HG02642 (cell line): Measurements from ENCODE around the gene HOXD12.

ENCODE experiments used
- ATAC-seq: cut with Tn5 transposase; IDR thresholded peaks from one replicate; pipeline ENCODE4 v1.9.1; 2021; ENCODE audit warnings: mild to moderate bottlenecking; ENCODE audit not compliant: unreplicated experiment, poor library complexity

HOXD12 gene, protein sequence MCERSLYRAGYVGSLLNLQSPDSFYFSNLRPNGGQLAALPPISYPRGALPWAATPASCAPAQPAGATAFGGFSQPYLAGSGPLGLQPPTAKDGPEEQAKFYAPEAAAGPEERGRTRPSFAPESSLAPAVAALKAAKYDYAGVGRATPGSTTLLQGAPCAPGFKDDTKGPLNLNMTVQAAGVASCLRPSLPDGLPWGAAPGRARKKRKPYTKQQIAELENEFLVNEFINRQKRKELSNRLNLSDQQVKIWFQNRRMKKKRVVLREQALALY

DNA sequence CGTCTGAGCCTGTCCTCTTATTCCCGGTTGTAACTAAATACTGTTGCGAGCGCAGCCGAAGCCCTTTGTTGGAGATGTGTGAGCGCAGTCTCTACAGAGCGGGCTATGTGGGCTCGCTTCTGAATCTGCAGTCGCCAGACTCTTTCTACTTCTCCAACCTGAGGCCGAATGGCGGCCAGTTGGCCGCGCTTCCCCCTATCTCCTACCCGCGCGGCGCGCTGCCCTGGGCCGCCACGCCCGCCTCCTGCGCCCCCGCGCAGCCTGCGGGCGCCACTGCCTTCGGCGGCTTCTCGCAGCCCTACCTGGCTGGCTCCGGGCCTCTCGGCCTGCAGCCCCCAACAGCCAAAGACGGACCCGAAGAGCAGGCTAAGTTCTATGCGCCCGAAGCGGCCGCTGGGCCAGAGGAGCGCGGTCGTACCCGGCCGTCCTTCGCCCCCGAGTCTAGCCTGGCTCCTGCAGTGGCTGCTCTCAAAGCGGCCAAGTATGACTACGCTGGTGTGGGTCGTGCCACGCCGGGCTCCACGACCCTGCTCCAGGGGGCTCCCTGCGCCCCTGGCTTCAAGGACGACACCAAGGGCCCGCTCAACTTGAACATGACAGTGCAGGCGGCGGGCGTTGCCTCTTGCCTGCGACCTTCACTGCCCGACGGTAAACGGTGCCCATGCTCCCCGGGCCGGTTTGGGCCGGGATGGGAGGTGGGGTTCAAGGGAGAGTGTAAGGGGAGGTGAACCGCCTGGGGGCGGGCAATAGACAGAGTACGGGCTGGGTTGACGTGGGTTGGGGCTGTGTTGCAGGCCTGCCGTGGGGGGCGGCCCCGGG is at the start of gene HOXD12:
TSS of gene HOXD12 (plus strand) at position 68 of the 819 bp plus-strand sequence. CDS start at position 75, 7 bp downstream.
- ATAC-seq = no peak

GRCh38 chr2:176056406-176056805 is 43.2 kb upstream of the HOXD12 start:
- ATAC-seq = no peak

GRCh38 chr2:176063958-176064357 is 35.6 kb upstream of the HOXD12 start:
- ATAC-seq = no peak

DNA sequence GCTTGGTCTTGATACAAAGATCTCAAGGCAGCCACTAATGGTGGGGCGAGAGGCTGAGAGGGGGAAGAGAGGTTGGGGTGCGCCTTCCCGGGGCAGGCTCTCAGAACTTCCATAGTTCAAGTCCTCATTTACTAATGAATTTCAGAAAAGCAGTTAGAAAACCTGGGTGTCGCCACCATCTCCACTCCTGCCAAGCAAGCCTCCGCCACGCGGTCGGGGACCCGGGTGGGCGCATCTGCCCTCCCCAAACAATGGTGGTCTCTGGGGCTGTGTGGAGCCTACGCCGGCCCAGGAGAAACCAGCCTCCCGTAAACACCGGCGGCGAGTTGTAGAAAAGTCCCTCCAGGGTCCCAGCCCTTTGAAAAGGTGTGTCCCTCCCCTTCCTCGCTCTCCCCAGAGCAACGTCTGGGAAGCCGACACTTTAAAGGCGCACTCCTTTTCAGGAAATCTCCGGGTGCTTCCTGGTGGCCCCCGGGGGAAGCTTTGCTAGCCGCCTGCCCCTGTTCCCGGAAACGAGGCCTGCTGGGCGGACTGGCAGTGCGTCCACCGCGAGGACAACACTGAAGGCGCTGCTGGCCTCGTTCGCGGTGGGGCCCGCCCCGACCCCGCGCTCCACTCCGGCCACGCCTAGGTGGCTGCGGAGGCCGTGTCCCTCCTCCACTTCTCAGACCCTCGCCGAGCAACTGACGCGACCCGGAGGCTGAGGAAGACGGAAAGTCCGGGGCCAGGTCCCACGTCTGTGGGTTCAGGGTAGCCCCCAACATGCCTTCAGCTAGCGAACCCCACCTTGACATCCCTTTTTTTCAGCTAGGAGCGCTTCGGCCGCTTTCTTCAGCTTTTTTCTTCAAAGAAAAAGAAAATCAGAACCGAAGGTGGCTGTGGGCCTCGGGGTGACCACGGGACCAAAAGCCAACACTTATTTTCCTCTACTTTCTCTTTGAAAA is 32.7 kb upstream of the HOXD12 start:
- no peak for ATAC-seq

GRCh38 chr2:176067589-176068418 is 31.8 kb upstream of the HOXD12 start:
- ATAC-seq = no peak

DNA sequence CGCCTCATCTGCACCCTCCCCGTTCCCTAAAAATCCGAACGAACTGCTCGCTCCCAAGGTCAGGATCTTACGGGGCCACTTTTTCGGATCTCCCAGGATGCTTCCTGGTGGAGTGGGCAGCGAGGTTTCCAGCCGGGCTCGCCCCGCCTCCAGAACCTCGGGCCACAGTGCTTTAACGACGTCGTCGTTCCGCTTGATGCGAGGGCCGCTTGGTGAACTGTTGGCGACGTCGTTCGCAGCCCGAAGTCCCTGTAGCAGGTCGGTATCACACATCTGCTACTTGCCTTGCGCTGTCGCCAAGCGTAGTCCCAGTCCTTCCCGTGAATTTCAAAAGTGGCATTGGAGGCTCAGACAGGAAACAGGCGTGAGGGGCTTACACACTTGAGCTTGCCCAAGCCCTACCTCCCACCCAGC is 31.2 kb upstream of the HOXD12 start:
- no peak for ATAC-seq

GRCh38 chr2:176071330-176072291 is 28.0 kb upstream of the HOXD12 start:
- ATAC-seq = no peak

GRCh38 chr2:176072292-176072669 is 27.3 kb upstream of the HOXD12 start:
- ATAC-seq = no peak

DNA sequence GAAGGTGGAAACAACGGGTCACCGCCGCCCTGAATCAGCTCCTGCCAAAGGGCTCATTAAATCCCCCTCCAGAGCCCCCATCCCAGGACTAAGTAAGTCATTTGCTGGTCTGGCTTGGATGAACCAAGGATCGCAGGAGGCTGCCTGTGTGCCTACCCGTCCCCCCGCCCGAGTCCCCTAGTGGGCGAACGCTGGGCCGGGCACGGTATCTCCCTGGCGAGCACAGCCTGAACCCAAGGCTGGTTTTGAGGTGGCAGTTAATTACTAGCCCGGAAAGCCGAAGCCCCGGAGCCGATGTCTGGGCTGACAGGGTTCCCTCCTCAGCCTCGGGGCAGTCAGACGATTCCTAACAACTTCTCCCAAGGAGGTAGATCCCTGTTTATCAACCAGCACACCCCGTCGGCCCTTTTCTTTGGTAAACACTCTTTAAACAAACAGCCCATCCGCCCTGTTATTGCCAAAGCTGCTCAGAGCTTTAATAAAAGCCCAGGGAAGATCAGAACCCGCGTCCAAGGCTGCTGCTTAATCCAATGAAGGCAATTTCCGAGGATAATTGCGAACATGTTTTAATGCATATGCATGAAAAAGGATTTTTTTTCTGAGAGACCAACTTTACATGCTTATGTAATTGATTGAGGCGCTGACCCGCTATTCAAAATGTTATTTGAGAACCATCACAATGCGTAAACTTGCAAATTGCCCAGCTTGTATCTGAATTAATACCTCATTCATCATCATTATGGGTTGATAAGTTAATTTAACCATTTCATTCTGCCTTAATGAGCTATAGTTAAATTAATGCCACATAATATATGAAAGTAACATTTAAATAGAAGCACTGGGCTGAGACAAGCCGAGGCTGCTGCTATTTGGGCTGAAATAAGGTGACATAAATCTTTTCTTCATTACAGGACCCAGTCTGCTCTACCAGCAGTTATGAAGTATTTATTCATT is 26.4 kb upstream of the HOXD12 start:
- ATAC-seq = no peak

GRCh38 chr2:176074919-176075425 is 24.6 kb upstream of the HOXD12 start:
- ATAC-seq = no peak

- no peak for ATAC-seq
Measured at GRCh38 chr2:176075481-176075880, 24.1 kb upstream of the HOXD12 start.

- no peak for ATAC-seq
Measured at GRCh38 chr2:176076063-176076462, 23.5 kb upstream of the HOXD12 start.

- no peak for ATAC-seq
Measured at GRCh38 chr2:176076796-176077195, 22.8 kb upstream of the HOXD12 start.

DNA sequence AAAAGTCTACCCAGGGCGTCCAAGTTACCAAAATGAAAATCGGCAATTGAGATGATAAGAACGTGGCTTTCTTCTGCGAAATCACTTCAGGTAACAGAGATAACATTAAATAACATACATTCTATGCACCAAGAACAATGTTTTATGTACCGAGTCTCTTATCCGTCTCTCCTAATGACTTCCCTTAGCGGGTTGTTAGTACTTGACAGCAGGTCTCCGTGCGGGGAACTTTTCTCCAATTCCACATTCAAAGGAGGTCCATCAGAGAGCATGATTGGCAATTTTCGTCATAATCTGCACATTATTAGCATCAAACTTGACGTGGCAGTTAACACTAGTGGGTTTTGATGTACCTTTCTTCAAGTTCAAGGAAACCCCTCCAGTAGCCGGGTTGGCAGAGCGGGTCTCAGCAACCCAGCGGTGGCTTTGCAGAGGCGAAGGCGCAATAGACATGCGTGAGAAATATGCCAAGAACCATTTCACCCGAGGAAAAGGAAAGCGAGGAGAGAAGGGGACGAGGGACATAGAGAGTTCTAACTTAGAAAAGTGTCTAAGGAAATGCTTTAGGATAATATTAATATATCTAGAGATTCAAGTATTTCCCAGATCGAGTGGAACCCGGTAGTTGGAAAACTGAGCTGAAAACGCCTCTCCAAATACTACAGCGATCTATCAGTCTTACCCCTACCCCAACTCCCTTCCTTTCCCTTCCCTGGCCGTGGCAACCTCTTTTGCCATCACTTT is 20.9 kb upstream of the HOXD12 start:
- ATAC-seq = no peak

- no peak for ATAC-seq
Measured at GRCh38 chr2:176079285-176079830, 20.2 kb upstream of the HOXD12 start.

- ATAC-seq = no peak
Measured at GRCh38 chr2:176079831-176080539, 19.6 kb upstream of the HOXD12 start.
